Measurements from ENCODE around the gene SRR.
"Not testable (repeated sequence)": the region's sequence is repeated elsewhere in the genome, so short reads cannot be mapped to it uniquely, and the experiment has no call there.

Gene SRR

GRCh38 chr17:2292100-2292499, 11.7 kb upstream of the SRR start:
- DNase-seq: no peak

GRCh38 chr17:2295575-2295974, 8.2 kb upstream of the SRR start:
- no peak for DNase-seq

GRCh38 chr17:2297023-2297422, 6.7 kb upstream of the SRR start:
- DNase-seq: no peak

- DNase-seq: no peak
These were observed 4.6 kb upstream of the SRR start for GRCh38 chr17:2299136-2299535.

- DNase-seq: no peak
These were observed 4.0 kb upstream of the SRR start for GRCh38 chr17:2299756-2300155.

- no peak for DNase-seq
These were observed 959 bp upstream of the SRR start for GRCh38 chr17:2302778-2303203.

GRCh38 chr17:2304931-2305330, 1.2 kb downstream of the SRR start:
- DNase-seq: no peak

- DNase-seq: no peak
These were observed 5.8 kb downstream of the SRR start for GRCh38 chr17:2309338-2310154.

- no peak for DNase-seq
These were observed 9.0 kb downstream of the SRR start for GRCh38 chr17:2312736-2313135.

GRCh38 chr17:2316916-2317205, 13.1 kb downstream of the SRR start:
- not testable (repeated sequence) for DNase-seq

- DNase-seq: no peak
These were observed 14.0 kb downstream of the SRR start for GRCh38 chr17:2317796-2318195.

GRCh38 chr17:2319051-2319450, 15.3 kb downstream of the SRR start:
- no peak for DNase-seq

- DNase-seq: no peak
These were observed 17.6 kb downstream of the SRR start for GRCh38 chr17:2321399-2321798.

GRCh38 chr17:2323629-2324314, 20.0 kb downstream of the SRR start:
- DNase-seq: no peak

- DNase-seq: no peak
These were observed 27.6 kb downstream of the SRR start for GRCh38 chr17:2331303-2331702.

- DNase-seq: peak; percentile 15
These were observed 32.0 kb downstream of the SRR start for GRCh38 chr17:2335726-2336214.

GRCh38 chr17:2336215-2336851, 32.6 kb downstream of the SRR start, which contains the start of gene TSR1:
TSS of gene TSR1 (minus strand) at chr17:2336457. CDS start at chr17:2336427, 30 bp downstream.
- DNase-seq: peak; percentile 70

GRCh38 chr17:2336852-2337543, 33.2 kb downstream of the SRR start, which contains the start of gene SGSM2:
TSS of gene SGSM2 (plus strand) at chr17:2337501. CDS start at chr17:2337689, 188 bp downstream.
- peak; percentile 43 for DNase-seq

- DNase-seq: no peak
These were observed 34.0 kb downstream of the SRR start for GRCh38 chr17:2337544-2338314.

- no peak for DNase-seq
These were observed 34.5 kb downstream of the SRR start for GRCh38 chr17:2338315-2338657.

GRCh38 chr17:2343421-2343820, 39.7 kb downstream of the SRR start:
- DNase-seq: peak; percentile 48

GRCh38 chr17:2344528-2344927, 40.8 kb downstream of the SRR start:
- no peak for DNase-seq

All from DMS79 treated with DMSO at 0.1 percent for 48 hours (cell line).